ENCODE data around the gene PXYLP1. TPM values are rescaled to one million over a fixed set of nuclear protein-coding genes. Genes with fewer than 3 reads are reported as not detected.

PXYLP1 gene
- total RNA-seq: 0.39 and 0.60 TPM in 2 replicates

GRCh38 chr3:141231101-141231951 is at the start of gene PXYLP1:
PXYLP1 (plus strand) TSS chr3:141231825; CDS start chr3:141260176, 28,351 bp downstream.

Other genes with a start within 250 kb of the PXYLP1 start
- not detected in 2 replicates for gene SPSB4, start 180.5 kb upstream of the PXYLP1 start, total RNA-seq
- 96.4 and 103 TPM in 2 replicates for gene ZBTB38, start 136.7 kb downstream of the PXYLP1 start, total RNA-seq